HG02678 (cell line): ENCODE data around the gene VLDLR.

Experiments used
- ATAC-seq: cut with Tn5 transposase; IDR thresholded peaks from one replicate; pipeline ENCODE4 v1.9.1; 2021; ENCODE audit warnings: mild to moderate bottlenecking, moderate library complexity; ENCODE audit not compliant: unreplicated experiment

VLDLR gene

GRCh38 chr9:2621722-2622460 is at the start of gene VLDLR:
TSS of gene VLDLR (plus strand) at chr9:2621787. CDS start at chr9:2622190, 403 bp downstream.
- peak; percentile 33 for ATAC-seq

GRCh38 chr9:2574203-2574602 is 47.4 kb upstream of the VLDLR start:
- ATAC-seq = no peak

DNA sequence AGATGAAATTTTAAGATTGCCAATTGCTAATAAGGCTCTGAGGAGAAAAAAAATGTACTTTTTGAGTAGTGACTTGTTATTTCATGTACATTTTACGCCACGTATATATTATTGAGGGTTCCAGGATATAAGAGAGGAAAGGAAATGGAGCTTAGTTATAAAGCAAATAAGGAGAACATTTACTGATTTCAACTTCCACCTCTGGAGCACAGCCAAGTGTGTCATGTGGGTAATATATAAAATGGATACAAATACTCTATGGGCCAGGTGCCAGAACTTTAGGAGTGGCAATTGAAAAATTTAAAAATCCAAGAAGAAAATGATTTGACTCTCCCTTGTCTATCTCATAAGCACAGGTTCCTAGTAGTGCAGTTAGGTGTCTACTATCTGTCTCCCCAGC is 45.0 kb upstream of the VLDLR start:
- no peak for ATAC-seq

DNA sequence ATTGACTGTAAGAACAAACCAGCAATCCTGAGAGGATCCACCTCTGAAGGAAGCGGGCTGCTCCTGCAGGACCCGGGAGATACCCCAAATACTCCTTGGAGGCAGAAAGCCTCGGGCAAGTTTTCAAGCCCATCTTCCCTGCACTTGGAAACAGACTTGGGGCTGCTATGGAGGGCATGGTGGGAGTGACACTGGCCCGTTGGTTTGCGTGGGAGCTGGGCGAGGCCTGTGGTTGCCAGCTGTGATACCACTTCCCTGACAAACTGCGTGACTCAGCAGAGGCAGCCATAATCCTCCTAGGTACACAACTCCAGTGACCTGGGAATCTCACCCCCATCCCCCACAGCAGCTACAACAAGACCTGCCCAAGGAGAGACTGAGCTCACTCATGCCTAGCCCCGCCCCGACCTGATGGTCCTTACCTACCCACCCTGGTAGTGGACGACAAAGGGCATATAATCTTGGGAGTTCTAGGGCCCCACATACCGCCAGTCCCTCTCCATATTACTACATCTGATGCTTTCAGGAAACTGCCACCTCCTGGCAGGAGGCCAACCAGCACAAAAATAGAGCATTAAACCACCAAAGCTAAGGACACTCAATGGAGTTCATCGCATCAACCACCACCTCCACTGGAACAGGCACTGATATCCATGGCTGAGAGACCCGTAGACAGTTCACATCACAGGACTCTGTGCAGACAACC is 38.1 kb upstream of the VLDLR start:
- ATAC-seq = no peak

DNA sequence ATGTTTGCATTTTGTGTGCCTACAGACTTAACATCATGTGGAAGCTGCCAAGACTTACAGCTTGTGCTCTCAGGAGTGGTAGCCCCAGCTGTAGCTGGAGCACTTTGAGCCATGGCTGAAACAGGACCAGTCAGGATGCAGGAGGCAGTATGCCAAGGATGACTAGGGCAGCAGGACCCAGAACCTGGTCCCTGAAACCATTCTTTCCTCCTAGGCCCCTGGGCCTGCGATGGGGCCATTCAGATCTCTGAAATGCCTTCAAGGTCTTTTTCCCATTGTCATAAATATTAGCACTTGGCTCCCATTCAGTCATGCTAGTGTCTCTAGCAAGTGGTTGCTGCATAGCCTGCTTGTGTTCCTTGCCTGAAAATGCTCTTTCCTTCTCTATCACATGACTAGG is 29.6 kb upstream of the VLDLR start:
- ATAC-seq = no peak

DNA sequence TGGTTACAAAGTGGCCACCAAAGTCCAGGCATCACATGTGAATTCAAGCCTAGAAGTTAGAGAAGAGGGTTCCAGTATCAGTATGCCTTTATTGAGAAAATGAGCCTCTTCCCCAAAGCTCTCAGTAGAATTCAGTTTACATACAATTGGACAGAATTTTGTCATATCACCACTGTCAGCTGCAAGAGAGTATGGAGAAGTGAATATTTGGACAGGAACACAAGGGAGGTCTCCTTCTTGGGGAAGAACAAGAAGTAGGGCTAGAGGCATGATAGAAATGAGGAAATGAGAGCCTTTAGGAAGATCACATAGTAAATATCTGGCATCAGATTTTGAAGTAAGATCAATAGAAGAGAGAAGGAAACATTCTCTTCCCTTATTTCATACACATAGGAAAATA is 27.8 kb upstream of the VLDLR start:
- ATAC-seq = no peak

DNA sequence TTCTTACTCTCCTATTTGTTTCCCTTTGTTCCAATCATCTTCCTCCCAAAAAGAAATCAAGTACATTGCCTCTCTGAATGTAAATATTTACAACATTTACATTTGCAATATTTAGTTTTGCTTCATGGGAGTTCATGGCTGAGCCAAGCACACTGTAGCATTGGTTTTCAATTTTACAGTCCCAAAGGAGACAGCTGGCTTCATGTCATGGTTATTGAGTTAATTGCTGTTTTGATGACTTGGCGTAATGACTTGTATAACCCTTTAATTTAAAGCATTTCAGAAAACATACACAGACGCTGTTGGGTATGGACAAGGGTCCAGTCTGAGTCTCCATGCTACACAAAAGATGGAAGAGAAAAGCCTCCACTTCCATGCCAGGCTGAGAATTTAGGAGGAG is 25.6 kb upstream of the VLDLR start:
- ATAC-seq = no peak

GRCh38 chr9:2597483-2597882 is 24.1 kb upstream of the VLDLR start:
- no peak for ATAC-seq

DNA sequence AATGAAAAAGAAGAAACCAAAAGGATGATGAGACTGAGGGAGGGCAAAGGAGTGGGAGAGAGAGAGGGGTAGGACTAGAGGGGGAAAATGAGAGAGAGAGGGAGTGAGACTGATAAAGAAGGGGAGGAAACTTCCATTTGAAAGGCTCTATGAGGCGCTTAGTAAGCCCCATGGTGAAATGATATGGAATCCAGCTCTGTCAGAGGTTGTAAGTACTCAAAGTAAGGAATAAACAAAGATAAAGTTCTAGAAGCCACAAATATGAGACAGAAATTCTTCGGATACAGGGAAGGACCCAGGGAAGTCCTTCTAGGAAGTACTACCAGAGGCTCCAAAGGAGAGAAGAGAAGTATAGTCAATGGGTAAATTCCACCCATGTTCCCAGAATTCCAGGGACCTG is 21.7 kb upstream of the VLDLR start:
- ATAC-seq = no peak

DNA sequence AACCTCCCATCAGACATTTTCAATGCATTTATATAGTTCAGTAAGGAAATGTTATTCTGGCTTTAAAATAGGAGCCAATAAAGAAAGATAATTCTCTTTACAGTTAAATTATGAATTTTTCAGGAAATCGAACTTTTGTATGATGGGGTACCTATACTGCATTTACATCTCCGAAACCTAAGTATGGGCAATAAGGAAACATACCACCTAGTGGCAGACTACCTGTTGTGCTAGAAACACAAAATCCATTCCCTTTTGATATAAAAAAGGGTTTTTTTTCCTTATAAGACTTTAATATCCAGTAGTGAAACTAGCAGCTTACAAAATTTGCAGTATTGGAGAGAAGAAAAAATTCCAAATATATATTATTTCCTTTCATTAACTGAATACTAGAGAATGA is 21.3 kb upstream of the VLDLR start:
- no peak for ATAC-seq

- no peak for ATAC-seq
These were observed 19.7 kb upstream of the VLDLR start for GRCh38 chr9:2601785-2602378.

- peak; percentile 72 for ATAC-seq
These were observed 18.9 kb upstream of the VLDLR start for GRCh38 chr9:2602704-2603116.

DNA sequence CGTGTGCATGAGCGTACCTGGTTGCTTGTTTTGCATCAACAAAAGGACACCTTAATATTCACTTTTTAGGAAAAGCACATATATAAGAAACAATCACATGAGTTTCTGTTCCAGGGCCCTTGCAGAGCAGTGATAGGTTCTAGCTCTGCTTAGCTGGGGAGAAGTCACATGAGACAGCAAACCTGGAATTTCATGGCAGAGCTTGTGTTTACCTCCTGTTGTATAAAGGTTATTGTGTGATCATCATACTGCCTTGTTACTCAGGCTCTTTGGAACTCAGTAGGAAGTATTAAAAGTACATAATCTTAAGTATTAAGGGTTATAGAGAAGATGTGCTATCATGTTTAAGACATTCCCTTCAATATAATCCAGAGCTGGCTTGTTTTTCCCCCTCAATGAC is 18.0 kb upstream of the VLDLR start:
- no peak for ATAC-seq

DNA sequence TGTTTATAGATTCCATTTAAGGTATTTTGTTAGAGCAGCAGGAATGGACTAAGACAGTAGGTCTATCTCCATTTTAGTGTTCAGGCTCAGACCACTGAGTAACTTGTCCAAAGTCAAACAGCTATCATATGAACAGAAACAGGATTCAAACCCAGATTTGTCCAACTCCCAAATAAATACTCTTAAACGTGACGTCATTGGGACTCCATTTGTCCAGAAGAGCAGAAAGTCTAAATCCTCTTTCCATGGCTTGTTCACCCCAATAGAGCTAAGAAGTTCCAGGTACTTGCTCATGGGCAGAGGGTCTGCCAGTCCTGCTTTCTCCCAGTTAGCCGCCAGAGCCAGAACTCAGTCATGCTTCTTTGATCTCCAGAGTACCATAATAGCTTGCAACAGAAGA is 16.3 kb upstream of the VLDLR start:
- no peak for ATAC-seq

DNA sequence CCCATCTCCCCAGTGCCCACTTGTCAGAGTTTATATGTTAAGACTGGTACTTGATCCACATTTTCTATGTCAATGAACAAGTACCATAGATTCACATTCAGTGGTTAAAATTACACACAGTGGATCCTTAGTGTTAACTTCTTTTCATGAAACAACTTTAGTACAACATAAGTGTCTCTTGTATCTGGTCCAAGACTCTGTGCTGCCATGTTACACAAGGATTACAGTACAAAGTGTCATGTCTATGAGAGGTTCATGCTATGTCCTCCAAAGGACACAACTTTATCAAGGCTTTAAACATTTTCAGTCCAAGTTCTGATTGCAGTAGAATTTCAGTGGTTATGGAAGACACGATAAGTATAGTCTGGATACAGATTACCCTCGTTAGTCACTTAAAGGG is 13.3 kb upstream of the VLDLR start:
- no peak for ATAC-seq

DNA sequence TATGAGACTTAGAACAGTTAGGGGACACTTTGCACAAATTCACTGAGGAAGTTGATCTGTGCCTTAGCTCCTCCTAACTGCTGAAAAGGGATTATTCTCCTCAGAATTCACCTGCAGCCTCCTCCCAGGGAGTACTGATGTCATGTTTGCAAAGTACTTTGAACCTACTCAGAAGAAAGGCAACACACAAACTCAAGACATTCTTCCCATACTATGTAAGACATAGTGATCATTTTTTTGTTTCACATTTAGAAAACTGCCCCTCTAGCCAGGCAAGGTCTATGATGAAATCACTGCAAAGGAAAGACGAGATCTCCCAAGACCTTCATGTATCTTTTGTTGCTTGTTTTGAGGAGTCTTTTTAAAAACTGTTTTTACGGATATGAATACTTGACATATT is 10.6 kb upstream of the VLDLR start:
- no peak for ATAC-seq

- no peak for ATAC-seq
These were observed 9.6 kb upstream of the VLDLR start for GRCh38 chr9:2611961-2612360.

- no peak for ATAC-seq
These were observed 7.8 kb upstream of the VLDLR start for GRCh38 chr9:2613730-2614271.

- no peak for ATAC-seq
These were observed 6.1 kb upstream of the VLDLR start for GRCh38 chr9:2615497-2615896.

DNA sequence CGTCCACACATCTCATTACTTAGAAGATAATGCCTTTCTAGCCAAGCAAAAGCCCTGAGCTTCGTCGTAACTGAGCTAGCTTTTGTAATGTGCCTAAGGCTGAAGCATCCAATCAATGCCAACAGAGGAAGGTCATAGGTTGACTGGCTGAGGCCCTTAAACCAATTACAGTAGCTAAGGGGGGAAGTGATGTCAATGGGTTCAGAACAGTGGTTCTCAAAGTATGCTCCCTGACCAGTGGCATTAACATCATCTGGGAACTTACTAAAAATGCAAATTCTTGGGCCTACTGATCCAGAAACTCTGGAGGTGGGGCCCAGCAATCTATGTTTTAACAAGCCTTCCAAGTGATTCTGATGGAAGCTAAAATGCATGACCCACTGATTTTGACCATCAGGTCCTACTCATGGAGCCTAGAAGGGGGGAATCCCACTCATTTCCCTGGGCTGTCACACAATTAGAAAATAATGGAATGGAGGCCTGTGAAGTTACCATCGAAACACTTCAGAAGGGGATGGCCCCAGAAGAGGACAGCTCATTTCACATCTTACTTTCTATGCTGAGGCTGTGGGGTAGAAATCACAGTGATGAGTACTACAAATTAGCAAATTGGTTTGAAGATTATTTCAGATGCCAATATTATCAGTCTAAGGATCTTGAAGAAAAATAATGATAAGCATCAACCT is 4.8 kb upstream of the VLDLR start:
- ATAC-seq = peak; percentile 33

- no peak for ATAC-seq
These were observed 3.3 kb upstream of the VLDLR start for GRCh38 chr9:2618289-2618688.
